ENCODE data around the gene HTR7.

DNA sequence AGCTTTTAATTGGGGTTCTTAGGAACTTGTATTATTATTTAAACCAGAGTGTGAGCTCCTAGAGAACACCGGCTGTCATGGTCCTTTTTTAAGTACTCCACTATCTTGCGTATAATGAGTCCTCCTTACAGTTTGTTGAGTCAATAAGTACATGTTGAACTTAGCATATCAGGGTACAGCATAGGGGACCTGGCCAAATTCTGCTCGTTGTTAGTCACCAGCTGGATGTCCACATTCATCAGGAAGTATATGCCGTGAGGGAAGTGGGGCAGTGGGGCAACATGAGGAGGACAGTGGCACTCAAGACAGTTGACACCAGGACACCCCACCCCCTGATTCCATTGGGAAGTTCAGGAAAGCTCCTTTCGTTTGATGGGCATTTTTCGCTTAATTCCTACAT, 30.5 kb upstream of the HTR7 start:
- TF ChIP-seq CTCF (IDR thresholded peaks at IDR 0.05; ENCODE audit: control extremely low read depth in 1 of 3, insufficient read depth in 1 of 3, low read depth in 1 of 3, low read length in 3 of 3) (no peak), RFX5 (IDR thresholded peaks at IDR 0.05; ENCODE audit: borderline replicate concordance, low read depth, low read length) (no peak), CHD2 (IDR thresholded peaks at IDR 0.05; ENCODE audit: low read length) (no peak), CBX8 (IDR thresholded peaks at IDR 0.05; ENCODE audit: borderline replicate concordance, low read depth, low read length) (no peak), POLR2A (IDR thresholded peaks at IDR 0.05; ENCODE audit: control extremely low read depth in 1 of 2, low read depth in 2 of 2, low read length in 2 of 2) (no peak), TBP (IDR thresholded peaks at IDR 0.05; ENCODE audit: low read depth, low read length) (no peak), POU5F1 (IDR thresholded peaks at IDR 0.05; ENCODE audit: low read depth, low read length) (no peak)
- TF ChIP-seq, protein P1, sequence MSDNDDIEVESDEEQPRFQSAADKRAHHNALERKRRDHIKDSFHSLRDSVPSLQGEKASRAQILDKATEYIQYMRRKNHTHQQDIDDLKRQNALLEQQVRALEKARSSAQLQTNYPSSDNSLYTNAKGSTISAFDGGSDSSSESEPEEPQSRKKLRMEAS (IDR thresholded peaks at IDR 0.05): no peak
